CD4-positive, alpha-beta T cell treated with Interferon alpha-2 for 1 hour (primary cell): ENCODE results near the gene DIS3L2.
"Not testable (repeated sequence)": the region's sequence is repeated elsewhere in the genome, so short reads cannot be mapped to it uniquely, and the experiment has no call there.

Experiments used
- DNase-seq, 2 donors: peaks; one replicate each; pipeline ENCODE4 v3.0.0-alpha.2; 2020 to 2022

DIS3L2 gene

GRCh38 chr2:232075080-232075479 lies 113.6 kb downstream of the DIS3L2 start:
- no peak for DNase-seq

GRCh38 chr2:232075859-232076258 lies 114.3 kb downstream of the DIS3L2 start:
- DNase-seq = no peak

- no peak for DNase-seq
Measured at GRCh38 chr2:232076272-232076671, 114.8 kb downstream of the DIS3L2 start.

- no peak for DNase-seq
Measured at GRCh38 chr2:232076736-232077135, 115.2 kb downstream of the DIS3L2 start.

GRCh38 chr2:232085164-232085563 lies 123.7 kb downstream of the DIS3L2 start:
- no peak for DNase-seq

GRCh38 chr2:232085826-232086425 lies 124.4 kb downstream of the DIS3L2 start:
- no peak for DNase-seq

GRCh38 chr2:232088771-232089170 lies 127.3 kb downstream of the DIS3L2 start:
- no peak for DNase-seq

- DNase-seq = no peak
Measured at GRCh38 chr2:232094201-232094600, 132.7 kb downstream of the DIS3L2 start.

- no peak for DNase-seq
Measured at GRCh38 chr2:232094883-232095282, 133.4 kb downstream of the DIS3L2 start.

- DNase-seq = no peak
Measured at GRCh38 chr2:232097260-232097659, 135.7 kb downstream of the DIS3L2 start.

GRCh38 chr2:232097758-232098157 lies 136.2 kb downstream of the DIS3L2 start:
- no peak for DNase-seq

GRCh38 chr2:232102380-232102779 lies 140.9 kb downstream of the DIS3L2 start:
- DNase-seq = no peak

GRCh38 chr2:232103140-232103737 lies 141.7 kb downstream of the DIS3L2 start:
- no peak for DNase-seq

- no peak for DNase-seq
Measured at GRCh38 chr2:232104076-232104646, 142.6 kb downstream of the DIS3L2 start.

- no peak for DNase-seq
Measured at GRCh38 chr2:232111551-232111950, 150.0 kb downstream of the DIS3L2 start.

- no peak for DNase-seq
Measured at GRCh38 chr2:232113821-232114220, 152.3 kb downstream of the DIS3L2 start.

GRCh38 chr2:232115728-232116361 lies 154.3 kb downstream of the DIS3L2 start:
- DNase-seq = not testable (repeated sequence)

- no peak for DNase-seq
Measured at GRCh38 chr2:232116852-232117251, 155.3 kb downstream of the DIS3L2 start.

- no peak for DNase-seq
Measured at GRCh38 chr2:232117413-232117812, 155.9 kb downstream of the DIS3L2 start.

- no peak for DNase-seq
Measured at GRCh38 chr2:232120911-232121310, 159.4 kb downstream of the DIS3L2 start.

GRCh38 chr2:232124309-232124708 lies 162.8 kb downstream of the DIS3L2 start:
- DNase-seq = no peak

- no peak for DNase-seq
Measured at GRCh38 chr2:232126301-232127099, 165.0 kb downstream of the DIS3L2 start.

- no peak for DNase-seq
Measured at GRCh38 chr2:232129483-232129882, 168.0 kb downstream of the DIS3L2 start.
